Fibroblast of skin of scalp (primary cell): ENCODE measurements around the gene BTK.
"Not testable (repeated sequence)": the region's sequence is repeated elsewhere in the genome, so short reads cannot be mapped to it uniquely, and the experiment has no call there.

Experiments
- DNase-seq: peaks from one replicate; pipeline ENCODE4 v3.0.0-alpha.2; 2013

The BTK gene

DNA sequence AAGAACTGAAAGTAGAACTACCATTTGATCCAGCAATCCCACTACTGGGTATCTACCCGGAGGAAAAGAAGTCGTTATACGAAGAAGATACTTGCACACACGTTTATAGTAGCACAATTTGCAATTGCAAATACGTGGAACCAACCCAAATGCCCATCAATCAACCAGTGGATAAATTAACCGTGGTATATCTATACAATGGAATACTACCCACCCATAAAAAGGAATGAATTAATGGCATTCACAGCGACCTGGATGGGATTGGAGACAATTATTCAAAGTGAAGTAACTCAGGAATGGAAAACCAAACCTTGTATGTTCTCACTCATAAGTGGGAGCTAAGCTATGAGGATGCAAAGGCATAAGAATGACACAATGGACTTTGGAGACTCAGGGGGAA is 51.7 kb downstream of the BTK start:
- DNase-seq, result not testable (repeated sequence)

GRCh38 chrX:101326600-101326999 is 59.4 kb downstream of the BTK start:
- DNase-seq, result not testable (repeated sequence)

GRCh38 chrX:101303790-101304189 is 82.2 kb downstream of the BTK start:
- no peak for DNase-seq
